Measurements from ENCODE around the gene COX7A2L. TPM values are rescaled to one million over a fixed set of nuclear protein-coding genes. Genes with fewer than 3 reads are reported as not detected.

Gene COX7A2L
- total and polyA plus RNA-seq, 9 donors, result 130 to 294 (median 165) TPM

- 44 to 70% (median 67%) methylated on average over 7 of the region's 7 CpGs for WGBS, 3 donors
- H3K4me1 ChIP-seq (ENCODE audit: insufficient read depth), result peaks cover 8% of the 10 kb centered on the region
- intact Hi-C loops (cut with DNase I), result loop anchor here in 3 of 4 donors (10.0 kb wide), 3 partner anchors 274 to 514 kb away; no protein-coding TSS in a partner anchor
- no peak overlapping the region for H3K4me3 ChIP-seq
- TF ChIP-seq POLR2A (IDR thresholded peaks at IDR 0.05) (no peak), EP300 (IDR thresholded peaks at IDR 0.05) (no peak)
- DNase-seq, result peak in 1 of 5 donors; percentile 45
- H3K27me3 ChIP-seq, result no peaks in the 10 kb centered on the region
- no peaks in the 10 kb centered on the region for H3K9me3 ChIP-seq
- no peaks in the 10 kb centered on the region for H3K36me3 ChIP-seq
- no peak overlapping the region for H3K27ac ChIP-seq
These were observed 8.0 kb upstream of the COX7A2L start for GRCh38 chr2:42368817-42369531.

GRCh38 chr2:42367835-42368234 is 6.8 kb upstream of the COX7A2L start:
- H3K9me3 ChIP-seq, result no peaks in the 10 kb centered on the region
- no peak overlapping the region for H3K4me3 ChIP-seq
- H3K27ac ChIP-seq, result no peak overlapping the region
- H3K36me3 ChIP-seq, result no peaks in the 10 kb centered on the region
- no peak for TF ChIP-seq EP300 (IDR thresholded peaks at IDR 0.05)
- TF ChIP-seq POLR2A (IDR thresholded peaks at IDR 0.05), result no peak
- TF ChIP-seq CTCF (IDR thresholded peaks at IDR 0.05), result no peak
- 3 to 10% (median 7%) methylated on average over 3 of the region's 3 CpGs for WGBS, 3 donors
- no peaks in the 10 kb centered on the region for H3K27me3 ChIP-seq
- peaks cover 8% of the 10 kb centered on the region for H3K4me1 ChIP-seq (ENCODE audit: insufficient read depth)
- DNase-seq, result no peak
- intact Hi-C loops (cut with DNase I), result loop anchor here in 3 of 4 donors (10.0 kb wide), 3 partner anchors 273 to 513 kb away; no protein-coding TSS in a partner anchor

- no peak overlapping the region for H3K4me3 ChIP-seq
- intact Hi-C loops (cut with DNase I), result loop anchor here in 3 of 4 donors (10.0 kb wide), 3 partner anchors 272 to 512 kb away; no protein-coding TSS in a partner anchor
- no peaks in the 10 kb centered on the region for H3K27me3 ChIP-seq
These were observed 5.4 kb upstream of the COX7A2L start for GRCh38 chr2:42366411-42366810.

GRCh38 chr2:42364658-42365057 is 3.6 kb upstream of the COX7A2L start:
- Histone ChIP-seq H3K9me3 (no peaks in the 10 kb centered on the region), H3K4me3 (no peak overlapping the region), H3K36me3 (no peaks in the 10 kb centered on the region), H3K27ac (no peak overlapping the region), H3K4me1 (ENCODE audit: insufficient read depth) (peaks cover 5% of the 10 kb centered on the region), H3K27me3 (no peaks in the 10 kb centered on the region)
- intact Hi-C loops (cut with DNase I), result loop anchor here in 3 of 4 donors (5.0 to 10.0 kb wide), 4 partner anchors 262 to 510 kb away; no protein-coding TSS in a partner anchor
- no peak for TF ChIP-seq EP300 (IDR thresholded peaks at IDR 0.05)
- no peak for TF ChIP-seq CTCF (IDR thresholded peaks at IDR 0.05)
- no peak for TF ChIP-seq POLR2A (IDR thresholded peaks at IDR 0.05)
- no peak for DNase-seq
- WGBS, 3 donors, result 71 to 72% (median 72%) methylated on average over 3 of the region's 3 CpGs

More at GRCh38 chr2:42366411-42366810, 5.4 kb upstream of the COX7A2L start:
- peaks cover 4% of the 10 kb centered on the region for H3K4me1 ChIP-seq (ENCODE audit: insufficient read depth)
- H3K9me3 ChIP-seq, result no peaks in the 10 kb centered on the region
- no peak overlapping the region for H3K27ac ChIP-seq
- no peak for DNase-seq
- TF ChIP-seq CTCF (IDR thresholded peaks at IDR 0.05), result no peak
- H3K36me3 ChIP-seq, result no peaks in the 10 kb centered on the region

GRCh38 chr2:42363413-42363812 is 2.4 kb upstream of the COX7A2L start:
- no peak for DNase-seq
- TF ChIP-seq CTCF (IDR thresholded peaks at IDR 0.05), result no peak
- no peak for TF ChIP-seq EP300 (IDR thresholded peaks at IDR 0.05)
- TF ChIP-seq POLR2A (IDR thresholded peaks at IDR 0.05), result no peak
- no peak overlapping the region for H3K4me3 ChIP-seq
- 83 to 90% (median 86%) methylated on average over 3 of the region's 3 CpGs for WGBS, 3 donors
- H3K4me1 ChIP-seq (ENCODE audit: insufficient read depth), result peaks cover 9% of the 10 kb centered on the region
- H3K27me3 ChIP-seq, result no peaks in the 10 kb centered on the region
- intact Hi-C loops (cut with DNase I), result loop anchor here in 3 of 4 donors (5.0 to 10.0 kb wide), 4 partner anchors 261 to 509 kb away; no protein-coding TSS in a partner anchor
- no peak overlapping the region for H3K27ac ChIP-seq
- no peaks in the 10 kb centered on the region for H3K9me3 ChIP-seq
- no peaks in the 10 kb centered on the region for H3K36me3 ChIP-seq

Data from ovary (tissue), 9 donors.